Activated naive CD4-positive, alpha-beta T cell treated with anti-CD3 and anti-CD28 coated beads, Interleukin-2, amount 50 U/mL, for 24 hours (primary cell): ENCODE data around the gene TSHR.

ENCODE experiments used
- H3K27ac Mint-ChIP-seq: one replicate; pipeline ENCODE4 v1.8.0; 2021; ENCODE audit warnings: mild to moderate bottlenecking, mixed read lengths
- H3K27me3 Mint-ChIP-seq: one replicate; pipeline ENCODE4 v1.8.0; 2021; ENCODE audit warnings: mixed read lengths
- H3K36me3 Mint-ChIP-seq: one replicate; pipeline ENCODE4 v1.8.0; 2021; ENCODE audit warnings: mixed read lengths
- H3K4me1 Mint-ChIP-seq: one replicate; pipeline ENCODE4 v1.8.0; 2021; ENCODE audit warnings: mixed read lengths
- H3K4me3 Mint-ChIP-seq: one replicate; pipeline ENCODE4 v1.8.0; 2021; ENCODE audit warnings: mild to moderate bottlenecking, mixed read lengths
- H3K9me3 Mint-ChIP-seq: one replicate; pipeline ENCODE4 v1.8.0; 2021; ENCODE audit warnings: mixed read lengths

The TSHR gene

DNA sequence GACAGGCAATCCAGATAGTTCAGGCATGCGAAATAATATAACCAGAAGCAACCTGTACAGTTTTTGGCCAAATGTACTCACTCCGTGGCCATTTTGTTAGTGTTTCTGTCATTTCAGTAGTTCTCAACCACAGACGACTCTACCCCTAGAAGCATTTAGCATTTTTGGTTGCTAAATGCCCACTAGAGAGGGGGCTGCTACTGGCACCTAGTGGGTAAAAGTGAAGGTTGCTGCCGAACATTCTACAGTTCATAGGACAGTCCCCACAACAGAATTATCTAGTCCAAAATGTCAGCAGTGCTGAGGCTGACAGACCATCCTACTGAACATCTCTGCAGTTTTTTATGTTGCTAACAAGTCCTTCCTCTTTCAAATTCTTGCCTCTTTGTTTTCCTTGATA lies 107.4 kb downstream of the TSHR start:
- Mint-ChIP-seq H3K27me3 (peaks cover 3% of the 10 kb centered on the region), H3K9me3 (no peaks in the 10 kb centered on the region), H3K27ac (no peak overlapping the region), H3K36me3 (no peaks in the 10 kb centered on the region), H3K4me1 (no peaks in the 10 kb centered on the region), H3K4me3 (no peak overlapping the region)

GRCh38 chr14:81066672-81067071 lies 111.3 kb downstream of the TSHR start:
- no peak overlapping the region for H3K4me3 Mint-ChIP-seq

GRCh38 chr14:81067156-81067555 lies 111.7 kb downstream of the TSHR start:
- Mint-ChIP-seq H3K4me1 (no peaks in the 10 kb centered on the region), H3K27ac (no peak overlapping the region), H3K27me3 (peaks cover 3% of the 10 kb centered on the region), H3K4me3 (no peak overlapping the region), H3K36me3 (peaks cover 4% of the 10 kb centered on the region), H3K9me3 (peaks cover 10% of the 10 kb centered on the region)

More at GRCh38 chr14:81066672-81067071, 111.3 kb downstream of the TSHR start:
- Mint-ChIP-seq H3K27ac (no peak overlapping the region), H3K9me3 (peaks cover 10% of the 10 kb centered on the region), H3K36me3 (peaks cover 4% of the 10 kb centered on the region), H3K27me3 (peaks cover 3% of the 10 kb centered on the region), H3K4me1 (no peaks in the 10 kb centered on the region)

DNA sequence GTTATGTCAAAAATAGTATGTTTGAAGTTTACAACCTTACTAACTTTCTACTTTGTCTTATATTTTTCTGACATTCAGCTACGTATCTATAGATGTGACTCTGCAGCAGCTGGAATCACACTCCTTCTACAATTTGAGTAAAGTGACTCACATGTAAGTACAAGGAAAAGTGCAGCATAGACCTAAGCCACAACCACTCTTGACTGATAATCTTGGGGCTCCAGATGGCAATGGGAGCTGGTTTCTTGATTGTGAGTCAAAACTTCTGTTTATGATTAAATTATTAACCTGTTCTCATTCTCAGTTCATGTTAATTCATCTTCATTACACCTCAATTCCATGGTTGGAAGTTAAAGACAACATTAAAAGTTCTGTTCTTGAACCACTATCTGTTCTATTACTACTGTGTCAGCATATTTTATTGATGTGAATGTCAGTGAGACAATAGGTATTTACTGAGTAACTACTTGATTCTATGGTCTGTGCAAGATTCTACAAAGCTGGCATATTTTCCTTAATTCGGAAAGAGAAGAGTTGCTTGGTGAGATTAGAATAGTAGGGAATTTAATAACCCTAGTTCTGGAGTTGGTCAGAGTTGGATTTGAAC lies 112.9 kb downstream of the TSHR start:
- H3K36me3 Mint-ChIP-seq = peaks cover 4% of the 10 kb centered on the region
- H3K27ac Mint-ChIP-seq = no peak overlapping the region
- H3K4me1 Mint-ChIP-seq = no peaks in the 10 kb centered on the region
- peaks cover 10% of the 10 kb centered on the region for H3K9me3 Mint-ChIP-seq
- H3K4me3 Mint-ChIP-seq = no peak overlapping the region
- H3K27me3 Mint-ChIP-seq = peaks cover 3% of the 10 kb centered on the region

DNA sequence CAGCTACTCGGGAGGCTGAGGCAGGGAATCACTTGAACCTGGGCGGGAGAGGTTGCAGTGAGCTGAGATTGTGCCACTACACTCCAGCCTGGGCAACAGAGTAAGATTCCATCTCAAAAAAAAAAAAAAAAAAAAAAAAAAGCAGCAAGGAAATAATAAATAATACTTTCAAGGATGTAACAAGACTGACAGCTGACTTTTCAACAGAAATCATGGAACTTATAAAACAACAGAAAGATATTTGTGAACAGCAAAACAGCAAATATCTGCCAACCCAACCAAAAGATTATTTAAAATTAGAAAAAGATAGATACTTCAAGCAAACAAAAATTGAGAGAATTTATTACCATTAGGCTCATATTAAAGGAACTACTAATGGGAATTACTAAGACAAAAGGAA lies 115.1 kb downstream of the TSHR start:
- Mint-ChIP-seq H3K27me3 (peaks cover 3% of the 10 kb centered on the region), H3K9me3 (peaks cover 10% of the 10 kb centered on the region), H3K36me3 (peaks cover 4% of the 10 kb centered on the region), H3K4me3 (no peak overlapping the region), H3K4me1 (no peaks in the 10 kb centered on the region), H3K27ac (no peak overlapping the region)

DNA sequence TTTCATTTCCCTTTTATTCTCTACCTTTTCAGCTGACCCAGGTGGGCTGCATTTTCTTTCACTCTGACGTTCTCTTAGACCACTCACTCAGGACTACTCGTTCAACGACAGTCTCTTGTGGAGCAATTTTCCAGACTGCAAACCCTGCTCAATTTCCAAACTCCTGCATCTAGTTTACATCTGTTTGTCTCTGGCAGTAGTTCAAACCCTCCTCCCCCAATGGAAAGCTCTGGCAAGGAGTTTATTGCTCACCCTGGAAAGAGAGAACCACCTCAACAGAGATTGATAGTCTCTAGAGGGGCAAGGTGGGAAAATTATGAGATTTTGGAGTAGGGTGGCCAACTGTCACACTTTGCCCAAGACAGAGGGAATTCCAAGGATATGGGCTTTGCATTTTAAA lies 130.2 kb downstream of the TSHR start:
- H3K4me3 Mint-ChIP-seq = no peak overlapping the region
- H3K4me1 Mint-ChIP-seq = no peaks in the 10 kb centered on the region
- H3K27ac Mint-ChIP-seq = no peak overlapping the region
- no peaks in the 10 kb centered on the region for H3K9me3 Mint-ChIP-seq
- no peaks in the 10 kb centered on the region for H3K36me3 Mint-ChIP-seq
- H3K27me3 Mint-ChIP-seq = no peaks in the 10 kb centered on the region

DNA sequence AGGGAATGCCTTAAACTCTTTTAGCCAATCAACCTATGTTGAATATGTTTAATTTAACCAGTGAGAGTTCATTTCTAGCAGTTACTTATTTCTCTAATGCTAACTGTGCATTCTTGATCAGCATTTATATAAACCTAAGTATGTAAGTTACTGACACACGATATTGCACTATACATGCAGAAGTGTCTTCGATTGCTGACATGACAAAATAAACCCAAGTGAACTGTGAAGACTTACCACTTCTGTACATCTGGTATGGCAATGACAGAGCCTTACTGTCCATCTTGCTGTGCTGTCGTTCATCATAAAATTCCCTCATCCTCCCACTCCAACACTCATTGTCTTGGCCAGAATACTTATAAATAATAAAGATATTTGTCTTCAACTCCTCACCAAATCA lies 131.8 kb downstream of the TSHR start:
- Mint-ChIP-seq H3K4me3 (no peak overlapping the region), H3K9me3 (no peaks in the 10 kb centered on the region), H3K27ac (no peak overlapping the region)

GRCh38 chr14:81091139-81091538 lies 135.7 kb downstream of the TSHR start:
- Mint-ChIP-seq H3K4me1 (no peaks in the 10 kb centered on the region), H3K4me3 (no peak overlapping the region), H3K27ac (no peak overlapping the region), H3K27me3 (no peaks in the 10 kb centered on the region), H3K36me3 (peaks cover 3% of the 10 kb centered on the region), H3K9me3 (no peaks in the 10 kb centered on the region)

More for the DNA sequence above, 131.8 kb downstream of the TSHR start:
- H3K4me1 Mint-ChIP-seq = no peaks in the 10 kb centered on the region
- H3K36me3 Mint-ChIP-seq = peaks cover 3% of the 10 kb centered on the region
- no peaks in the 10 kb centered on the region for H3K27me3 Mint-ChIP-seq

- H3K27me3 Mint-ChIP-seq = no peaks in the 10 kb centered on the region
- no peak overlapping the region for H3K27ac Mint-ChIP-seq
- H3K4me3 Mint-ChIP-seq = no peak overlapping the region
- no peaks in the 10 kb centered on the region for H3K9me3 Mint-ChIP-seq
- H3K4me1 Mint-ChIP-seq = no peaks in the 10 kb centered on the region
- peaks cover 3% of the 10 kb centered on the region for H3K36me3 Mint-ChIP-seq
Observed at GRCh38 chr14:81091660-81092059, 136.2 kb downstream of the TSHR start.

GRCh38 chr14:81093651-81094050 lies 138.2 kb downstream of the TSHR start:
- no peak overlapping the region for H3K27ac Mint-ChIP-seq
- no peaks in the 10 kb centered on the region for H3K4me1 Mint-ChIP-seq
- H3K27me3 Mint-ChIP-seq = no peaks in the 10 kb centered on the region
- H3K9me3 Mint-ChIP-seq = no peaks in the 10 kb centered on the region
- H3K36me3 Mint-ChIP-seq = peaks cover 3% of the 10 kb centered on the region
- H3K4me3 Mint-ChIP-seq = no peak overlapping the region

- Mint-ChIP-seq H3K9me3 (no peaks in the 10 kb centered on the region), H3K4me1 (no peaks in the 10 kb centered on the region), H3K4me3 (no peak overlapping the region), H3K27ac (no peak overlapping the region), H3K36me3 (peaks cover 3% of the 10 kb centered on the region), H3K27me3 (no peaks in the 10 kb centered on the region)
Observed at GRCh38 chr14:81095539-81095938, 140.1 kb downstream of the TSHR start.

- Mint-ChIP-seq H3K9me3 (no peaks in the 10 kb centered on the region), H3K4me3 (no peak overlapping the region), H3K27me3 (no peaks in the 10 kb centered on the region), H3K4me1 (no peaks in the 10 kb centered on the region), H3K27ac (no peak overlapping the region), H3K36me3 (no peaks in the 10 kb centered on the region)
Observed at GRCh38 chr14:81096656-81097055, 141.2 kb downstream of the TSHR start.

- no peak overlapping the region for H3K4me3 Mint-ChIP-seq
- H3K4me1 Mint-ChIP-seq = no peaks in the 10 kb centered on the region
- H3K27me3 Mint-ChIP-seq = no peaks in the 10 kb centered on the region
- no peak overlapping the region for H3K27ac Mint-ChIP-seq
- H3K9me3 Mint-ChIP-seq = no peaks in the 10 kb centered on the region
- peaks cover 2% of the 10 kb centered on the region for H3K36me3 Mint-ChIP-seq
Observed at GRCh38 chr14:81102217-81102616, 146.8 kb downstream of the TSHR start.

DNA sequence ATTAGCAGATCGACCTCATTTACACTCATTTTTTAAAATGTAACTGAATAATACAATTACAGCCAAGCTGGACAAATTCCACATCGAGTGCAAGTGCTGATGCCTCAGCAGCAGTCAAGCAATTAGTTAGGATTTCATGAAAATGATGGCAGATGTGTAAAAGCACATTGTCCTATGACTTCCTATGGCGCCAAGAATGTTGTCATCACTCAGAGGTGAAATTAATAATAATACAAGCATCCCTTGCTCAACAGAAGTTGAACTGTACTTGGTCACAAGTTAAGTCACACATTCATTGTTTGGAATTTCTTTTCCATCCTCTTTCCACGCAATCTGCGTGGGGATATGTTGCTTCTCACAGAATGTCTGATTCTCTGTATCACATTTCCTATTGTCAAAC lies 148.0 kb downstream of the TSHR start:
- no peaks in the 10 kb centered on the region for H3K9me3 Mint-ChIP-seq
- no peaks in the 10 kb centered on the region for H3K4me1 Mint-ChIP-seq
- H3K27ac Mint-ChIP-seq = no peak overlapping the region
- H3K27me3 Mint-ChIP-seq = no peaks in the 10 kb centered on the region
- H3K36me3 Mint-ChIP-seq = peaks cover 2% of the 10 kb centered on the region
- H3K4me3 Mint-ChIP-seq = no peak overlapping the region

- Mint-ChIP-seq H3K4me3 (no peak overlapping the region), H3K36me3 (peaks cover 2% of the 10 kb centered on the region), H3K27me3 (no peaks in the 10 kb centered on the region), H3K4me1 (no peaks in the 10 kb centered on the region), H3K27ac (no peak overlapping the region), H3K9me3 (no peaks in the 10 kb centered on the region)
Observed at GRCh38 chr14:81105378-81105777, 150.0 kb downstream of the TSHR start.

DNA sequence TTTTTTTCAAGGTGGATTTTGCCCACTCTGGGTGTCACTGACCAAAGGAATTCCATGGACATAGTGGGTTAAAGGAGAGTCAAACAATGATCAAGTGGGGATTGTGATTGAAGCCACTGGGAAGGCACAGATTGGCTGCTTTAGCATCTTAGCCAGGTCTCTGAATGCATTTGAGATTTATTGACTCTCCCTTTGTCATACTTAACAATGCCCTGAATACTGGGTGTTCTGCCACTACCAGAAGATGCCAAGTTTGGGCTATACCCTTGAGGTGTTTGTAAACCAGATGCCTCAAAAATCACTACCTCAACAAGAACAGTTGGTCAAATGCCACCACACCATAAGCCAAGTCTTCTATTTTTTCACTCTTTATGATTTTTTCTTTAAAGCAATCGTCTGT lies 150.5 kb downstream of the TSHR start:
- no peaks in the 10 kb centered on the region for H3K27me3 Mint-ChIP-seq
- peaks cover 2% of the 10 kb centered on the region for H3K36me3 Mint-ChIP-seq
- H3K4me1 Mint-ChIP-seq = no peaks in the 10 kb centered on the region
- H3K27ac Mint-ChIP-seq = no peak overlapping the region
- no peak overlapping the region for H3K4me3 Mint-ChIP-seq
- H3K9me3 Mint-ChIP-seq = no peaks in the 10 kb centered on the region

DNA sequence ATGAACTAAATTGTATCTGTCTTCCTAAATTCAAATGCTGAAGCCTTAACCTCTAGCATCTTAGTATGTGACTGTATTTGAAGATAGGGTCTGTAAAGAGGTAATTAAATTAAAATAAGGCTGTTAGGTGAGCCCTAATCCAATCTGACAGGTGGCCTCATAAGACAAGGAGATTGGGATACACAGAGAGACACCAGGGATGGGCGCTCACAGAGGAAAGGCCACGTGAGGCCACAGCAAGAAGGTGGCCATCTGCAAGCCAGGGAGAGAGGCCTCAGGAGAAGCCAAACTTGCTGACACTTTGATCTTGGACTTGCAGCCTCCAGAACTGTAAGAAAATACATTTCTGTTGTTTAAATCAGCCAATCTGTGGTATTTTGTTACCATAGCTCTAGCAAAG lies 154.8 kb downstream of the TSHR start:
- Mint-ChIP-seq H3K27me3 (no peaks in the 10 kb centered on the region), H3K27ac (no peak overlapping the region), H3K4me3 (no peak overlapping the region)

More for the DNA sequence above, 154.8 kb downstream of the TSHR start:
- Mint-ChIP-seq H3K4me1 (no peaks in the 10 kb centered on the region), H3K9me3 (no peaks in the 10 kb centered on the region), H3K36me3 (peaks cover 2% of the 10 kb centered on the region)
